Endothelial cell of umbilical vein (primary cell): ENCODE results near the gene CARD6.

Experiments used
- CTCF ChIP-seq, 2 donors: IDR thresholded peaks; 1 replicate in 1 of 2; 2 replicates in 1 of 2; pipeline ENCODE4 v1.5.1; 2011; ENCODE audit warnings: low read length in 2 of 2, mild to moderate bottlenecking in 2 of 2, moderate library complexity in 2 of 2, control low read depth in 1 of 2, inconsistent platforms in 1 of 2, low read depth in 1 of 2; ENCODE audit not compliant: insufficient read depth in 1 of 2; ENCODE audit errors: extremely low read depth in 1 of 2
- EZH2 ChIP-seq: IDR thresholded peaks from 2 replicates; pipeline ENCODE4 v1.6.1; 2012; ENCODE audit warnings: borderline replicate concordance, low read depth, mild to moderate bottlenecking, moderate library complexity, low read length, inconsistent platforms; ENCODE audit not compliant: severe bottlenecking
- FOS ChIP-seq: IDR thresholded peaks from 2 replicates; pipeline ENCODE4 v1.6.1; 2011; ENCODE audit warnings: mild to moderate bottlenecking, low read length, moderate library complexity, borderline replicate concordance; ENCODE audit not compliant: insufficient read depth
- GATA2 ChIP-seq: IDR thresholded peaks from 2 replicates; pipeline ENCODE4 v1.7.0; 2011; ENCODE audit warnings: low read depth, mild to moderate bottlenecking, moderate library complexity, mixed read lengths, low read length; ENCODE audit not compliant: insufficient read length, insufficient read depth
- MAX ChIP-seq: IDR thresholded peaks from 2 replicates; pipeline ENCODE4 v1.6.1; 2011; ENCODE audit not compliant: insufficient read depth, insufficient read length
- MYC ChIP-seq: IDR thresholded peaks from one replicate; pipeline ENCODE4 v1.6.1; 2011; ENCODE audit warnings: mild to moderate bottlenecking, low read depth, low read length
- POLR2A ChIP-seq: IDR thresholded peaks from 2 replicates; pipeline ENCODE4 v1.6.1; 2012; ENCODE audit warnings: low read depth, mild to moderate bottlenecking, control low read depth, low read length
- POLR2AphosphoS5 ChIP-seq: IDR thresholded peaks from 2 replicates; pipeline ENCODE4 v1.6.1; 2012; ENCODE audit warnings: low read depth, mild to moderate bottlenecking, control low read depth, low read length, moderate library complexity; ENCODE audit not compliant: insufficient read depth

- no peak for TF ChIP-seq CTCF (IDR thresholded peaks at IDR 0.05; ENCODE audit: extremely low read depth in 1 of 2, insufficient read depth in 1 of 2, low read depth in 1 of 2, low read length in 2 of 2)
- no peak for TF ChIP-seq EZH2
- no peak for TF ChIP-seq MAX
- TF ChIP-seq GATA2 = no peak
- TF ChIP-seq POLR2AphosphoS5 = no peak
- no peak for TF ChIP-seq POLR2A
- TF ChIP-seq MYC = no peak
- TF ChIP-seq FOS = no peak
Observed at GRCh38 chr5:40871177-40871576, 30.0 kb downstream of the CARD6 start.
